Measurements from ENCODE around the gene RBM20. TPM values are rescaled to one million over a fixed set of nuclear protein-coding genes. Genes with fewer than 3 reads are reported as not detected.
A peak's percentile ranks its signal among the peaks of the same experiment; 100 is the strongest.

RBM20 gene
- total and polyA plus RNA-seq, 10 of the 15 experiments (the other 5 are each of a cell fraction or from before 2014, with no cell fraction given): 0.04 to 0.26 (median 0.15) TPM

- no peak for TF ChIP-seq E4F1 (IDR thresholded peaks at IDR 0.05; ENCODE audit: borderline replicate concordance, partially characterized antibody)
- peak; percentile 97 for TF ChIP-seq BCL3 (IDR thresholded peaks at IDR 0.05; ENCODE audit: borderline replicate concordance, insufficient read depth, low read depth, low read length, poor library complexity, severe bottlenecking)
- TF ChIP-seq ZNF24 (IDR thresholded peaks at IDR 0.05): peak; percentile 92
- TF ChIP-seq ATF7 (IDR thresholded peaks at IDR 0.05; ENCODE audit: low read depth): peak; percentile 98
- TF ChIP-seq FOXK2 (IDR thresholded peaks at IDR 0.05): no peak; the same call in 1 of the 2 replicates
- TF ChIP-seq BCL11A (IDR thresholded peaks at IDR 0.05; ENCODE audit: low read depth, low read length): peak; percentile 100
- TF ChIP-seq SUPT20H (IDR thresholded peaks at IDR 0.05; ENCODE audit: borderline replicate concordance, control insufficient read depth, low read depth, low read length): no peak
- no peak for TF ChIP-seq ZNF592 (IDR thresholded peaks at IDR 0.05)
- TF ChIP-seq HSF1 (IDR thresholded peaks at IDR 0.05; ENCODE audit: low read depth, low read length): no peak
- TF ChIP-seq NFXL1 (IDR thresholded peaks at IDR 0.05; ENCODE audit: borderline replicate concordance): no peak
- no peak for TF ChIP-seq STAT1 (conservative IDR thresholded peaks at IDR 0.05)
- TF ChIP-seq CHD2 (IDR thresholded peaks at IDR 0.05; ENCODE audit: borderline replicate concordance, low read depth, low read length): peak; percentile 91; the same call in 1 of the 2 replicates
- peak; percentile 99 for TF ChIP-seq IKZF1 (conservative IDR thresholded peaks at IDR 0.05)
- TF ChIP-seq SKIL (IDR thresholded peaks at IDR 0.05; ENCODE audit: low read depth, poor library complexity, severe bottlenecking): peak; percentile 99
- peak; percentile 78 for TF ChIP-seq CBFB (IDR thresholded peaks at IDR 0.05; ENCODE audit: low read depth)
- TF ChIP-seq PAX5 (IDR thresholded peaks at IDR 0.05; ENCODE audit: borderline replicate concordance, low read depth, low read length): peak; percentile 98
These were observed 130.2 kb downstream of the RBM20 start (continued) for GRCh38 chr10:110774069-110775019.

Measured in GM12878 (cell line).